ENCODE measurements around the gene ATP9A. TPM values are rescaled to one million over a fixed set of nuclear protein-coding genes. Genes with fewer than 3 reads are reported as not detected.
A peak's percentile ranks its signal among the peaks of the same experiment; 100 is the strongest.

Gene ATP9A
- total and polyA plus RNA-seq, 2 of the 4 experiments (the other 2 are of a cell fraction), result 10.6 to 22.4 TPM

DNA sequence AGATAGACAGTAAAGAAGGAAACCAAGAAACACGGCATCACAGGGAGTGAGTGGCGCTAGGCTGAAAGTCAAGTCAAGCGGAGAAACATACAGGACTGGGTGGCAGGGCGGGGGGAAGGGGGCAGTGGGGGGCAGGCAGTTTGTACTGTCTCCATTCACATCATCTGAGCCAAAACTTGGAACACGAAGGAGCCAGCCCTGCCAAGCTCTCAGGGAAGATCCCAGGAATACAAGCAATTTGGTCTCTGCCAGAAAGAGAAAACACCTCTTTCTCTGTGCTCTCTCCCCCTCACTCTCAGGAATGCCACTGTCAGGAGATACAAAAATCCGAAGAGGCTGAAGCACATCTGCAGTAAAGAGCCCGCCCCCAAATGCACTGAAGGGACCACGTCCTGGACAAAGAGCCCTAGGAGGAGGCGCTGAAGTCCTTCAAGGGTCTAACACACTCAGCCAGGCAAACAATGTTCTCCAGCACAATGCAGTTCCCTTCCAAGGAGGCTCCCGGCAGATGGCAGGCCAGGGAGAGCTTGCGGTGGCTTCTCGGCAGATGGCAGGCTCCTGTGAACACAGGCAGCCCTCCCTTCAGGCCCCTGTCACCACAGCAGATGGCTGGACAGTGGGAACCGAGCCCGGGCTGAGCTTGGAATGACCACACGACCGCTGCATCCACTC, 90.0 kb downstream of the ATP9A start:
- dilution Hi-C loops (cut with HindIII; ENCODE audit: low sequenced_read_pairs, unreplicated experiment), result no loop called here
- in situ Hi-C loops (cut with MboI; ENCODE audit: low sequenced_read_pairs), result no loop called here
- Histone ChIP-seq H3K56ac (ENCODE audit: extremely low read depth, insufficient read depth, low read length) (no peak overlapping the region), H3K14ac (replicated peaks; ENCODE audit: low read depth, low read length) (no peak overlapping the region; the same call in 1 of the 2 replicates), H3K9me3 (ENCODE audit: control insufficient read depth, insufficient read depth, low read length) (no peaks in the 10 kb centered on the region), H4K5ac (ENCODE audit: low read depth, low read length) (no peak overlapping the region), H2BK15ac (ENCODE audit: low read depth, low read length) (no peak overlapping the region), H3K4me2 (ENCODE audit: low read depth, low read length) (no peak overlapping the region), H3K9ac (ENCODE audit: low read depth, low read length) (no peak overlapping the region), H3K4me1 (ENCODE audit: control insufficient read depth, insufficient read depth, low read length) (no peaks in the 10 kb centered on the region; the same call in 1 of the 2 replicates), H2BK120ac (ENCODE audit: low read depth, low read length) (no peak overlapping the region), H2BK5ac (ENCODE audit: low read depth, low read length, poor library complexity, severe bottlenecking) (no peak overlapping the region), H3K4me3 (ENCODE audit: insufficient read depth, low read depth, low read length) (no peak overlapping the region), H2AK5ac (ENCODE audit: low read depth, low read length) (peak overlapping the region; percentile 33; the same call in 1 of the 2 replicates), H3K9me1 (ENCODE audit: insufficient read depth, low read length) (peaks cover 17% of the 10 kb centered on the region; the same call in 1 of the 2 replicates), H3K18ac (ENCODE audit: low read depth, low read length) (no peak overlapping the region), H4K8ac (ENCODE audit: low read depth in 2 of 2, low read length in 2 of 2) (no peak overlapping the region), H2BK20ac (ENCODE audit: low read depth, low read length) (peak overlapping the region; percentile 24; the same call in 1 of the 2 replicates), H3K36me3 (ENCODE audit: control insufficient read depth, insufficient read depth, low read length) (peaks cover 14% of the 10 kb centered on the region), H4K91ac (ENCODE audit: insufficient read depth, low read depth, low read length) (no peak overlapping the region), H2AFZ (replicated peaks; ENCODE audit: low read length, poor library complexity) (peak overlapping the region; percentile 32), H2AK9ac (replicated peaks; ENCODE audit: low read depth, low read length, poor library complexity) (peak overlapping the region; percentile 42), H3K27ac (ENCODE audit: insufficient read depth, low read length) (no peak overlapping the region), H3K23ac (ENCODE audit: low read depth, low read length) (no peak overlapping the region), H3K79me1 (ENCODE audit: low read depth in 1 of 2, low read length in 2 of 2) (peaks cover 0 to 4% of the 10 kb centered on the region in 2 experiments; a peak in 1 of 4 replicates), H4K20me1 (ENCODE audit: insufficient read depth, low read length) (no peaks in the 10 kb centered on the region), H3K27me3 (ENCODE audit: control insufficient read depth, insufficient read depth, low read length) (no peaks in the 10 kb centered on the region), H3K4ac (ENCODE audit: low read depth, low read length) (no peak overlapping the region)
- CTCF ChIA-PET, result no interaction called here
- POLR2A ChIA-PET (ENCODE audit: unreplicated experiment), result no interaction called here
- intact Hi-C loops (cut with micrococcal nuclease), result no loop called here
- DNase-seq, result no peak
- TF ChIP-seq POLR2A (IDR thresholded peaks at IDR 0.05; ENCODE audit: low read depth, low read length) (no peak), MAFK (IDR thresholded peaks at IDR 0.05; ENCODE audit: low read depth, low read length) (no peak), RCOR1 (IDR thresholded peaks at IDR 0.05; ENCODE audit: insufficient replicate concordance, low read length) (no peak), NFE2L2 (IDR thresholded peaks at IDR 0.05; ENCODE audit: low read depth, low read length) (no peak), FOS (IDR thresholded peaks at IDR 0.05; ENCODE audit: low read depth, low read length) (no peak), RFX5 (IDR thresholded peaks at IDR 0.05; ENCODE audit: low read depth, low read length) (no peak), CEBPB (IDR thresholded peaks at IDR 0.05; ENCODE audit: low read depth, low read length) (no peak), BHLHE40 (IDR thresholded peaks at IDR 0.05; ENCODE audit: low read depth, low read length) (no peak), MXI1 (IDR thresholded peaks at IDR 0.05; ENCODE audit: borderline replicate concordance, low read depth, low read length) (no peak), CHD1 (IDR thresholded peaks at IDR 0.05; ENCODE audit: low read depth, low read length) (no peak)
- TF ChIP-seq, protein P1, sequence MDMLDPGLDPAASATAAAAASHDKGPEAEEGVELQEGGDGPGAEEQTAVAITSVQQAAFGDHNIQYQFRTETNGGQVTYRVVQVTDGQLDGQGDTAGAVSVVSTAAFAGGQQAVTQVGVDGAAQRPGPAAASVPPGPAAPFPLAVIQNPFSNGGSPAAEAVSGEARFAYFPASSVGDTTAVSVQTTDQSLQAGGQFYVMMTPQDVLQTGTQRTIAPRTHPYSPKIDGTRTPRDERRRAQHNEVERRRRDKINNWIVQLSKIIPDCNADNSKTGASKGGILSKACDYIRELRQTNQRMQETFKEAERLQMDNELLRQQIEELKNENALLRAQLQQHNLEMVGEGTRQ (IDR thresholded peaks at IDR 0.05; ENCODE audit: low read depth, low read length), result no peak
- TF ChIP-seq, protein P2, sequence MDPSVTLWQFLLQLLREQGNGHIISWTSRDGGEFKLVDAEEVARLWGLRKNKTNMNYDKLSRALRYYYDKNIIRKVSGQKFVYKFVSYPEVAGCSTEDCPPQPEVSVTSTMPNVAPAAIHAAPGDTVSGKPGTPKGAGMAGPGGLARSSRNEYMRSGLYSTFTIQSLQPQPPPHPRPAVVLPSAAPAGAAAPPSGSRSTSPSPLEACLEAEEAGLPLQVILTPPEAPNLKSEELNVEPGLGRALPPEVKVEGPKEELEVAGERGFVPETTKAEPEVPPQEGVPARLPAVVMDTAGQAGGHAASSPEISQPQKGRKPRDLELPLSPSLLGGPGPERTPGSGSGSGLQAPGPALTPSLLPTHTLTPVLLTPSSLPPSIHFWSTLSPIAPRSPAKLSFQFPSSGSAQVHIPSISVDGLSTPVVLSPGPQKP (IDR thresholded peaks at IDR 0.05; ENCODE audit: borderline replicate concordance, low read depth, low read length), result no peak
- BruUV-seq (replicated peaks), result no TSS peak
- no peak for ATAC-seq (ENCODE audit: low read depth)
- WGBS, 2 experiments (ENCODE audit: extremely low coverage in 2 of 2, insufficient read length in 1 of 2), result 48% methylated on average over 6 of the region's 16 CpGs; no CpG with 5 or more reads in 1 of the 2 experiments
